GM18907 (cell line): ENCODE data around the gene TOGARAM2.
"Not testable (repeated sequence)": the region's sequence is repeated elsewhere in the genome, so short reads cannot be mapped to it uniquely, and the experiment has no call there.

Experiments used
- ATAC-seq: cut with Tn5 transposase; IDR thresholded peaks from one replicate; pipeline ENCODE4 v1.9.1; 2021; ENCODE audit warnings: mild to moderate bottlenecking, moderate library complexity; ENCODE audit not compliant: unreplicated experiment

TOGARAM2 gene

GRCh38 chr2:29071032-29071975 is 90.2 kb downstream of the TOGARAM2 start:
- ATAC-seq = no peak

GRCh38 chr2:29072251-29072650 is 91.2 kb downstream of the TOGARAM2 start:
- no peak for ATAC-seq

GRCh38 chr2:29072971-29073725 is 92.0 kb downstream of the TOGARAM2 start:
- no peak for ATAC-seq

GRCh38 chr2:29073933-29074332 is 92.8 kb downstream of the TOGARAM2 start:
- ATAC-seq = no peak

GRCh38 chr2:29074411-29074810 is 93.3 kb downstream of the TOGARAM2 start, which contains the start of gene PCARE:
TSS of gene PCARE (minus strand) at chr2:29074523. CDS start at chr2:29074261, 262 bp downstream.
- no peak for ATAC-seq

- ATAC-seq = no peak
Observed at GRCh38 chr2:29075894-29076705, 95.0 kb downstream of the TOGARAM2 start.

- no peak for ATAC-seq
Observed at GRCh38 chr2:29079887-29080286, 98.8 kb downstream of the TOGARAM2 start.

- no peak for ATAC-seq
Observed at GRCh38 chr2:29080886-29081743, 100.0 kb downstream of the TOGARAM2 start.

- ATAC-seq = peak; percentile 78
Observed at GRCh38 chr2:29082804-29083495, 101.9 kb downstream of the TOGARAM2 start.

- no peak for ATAC-seq
Observed at GRCh38 chr2:29084554-29084953, 103.5 kb downstream of the TOGARAM2 start.

GRCh38 chr2:29090311-29090710 is 109.2 kb downstream of the TOGARAM2 start:
- not testable (repeated sequence) for ATAC-seq

- no peak for ATAC-seq
Observed at GRCh38 chr2:29096969-29097368, 115.9 kb downstream of the TOGARAM2 start.

- no peak for ATAC-seq
Observed at GRCh38 chr2:29097569-29097968, 116.5 kb downstream of the TOGARAM2 start.

- no peak for ATAC-seq
Observed at GRCh38 chr2:29100564-29100963, 119.5 kb downstream of the TOGARAM2 start.
